22Rv1 (cell line): ENCODE data around the gene RAMP3.

Source experiments
- H3K27ac ChIP-seq: fragments of 450-650 bp; 2 replicates; pipeline ENCODE4 v1.5.1; 2017
- CTCF ChIP-seq: fragments of 450-650 bp; IDR thresholded peaks from 2 replicates; pipeline ENCODE4 v1.5.1; 2017; ENCODE audit warnings: mild to moderate bottlenecking
- ZFX ChIP-seq: fragments of 450-650 bp; IDR thresholded peaks from 2 replicates; pipeline ENCODE4 v1.6.1; 2017; ENCODE audit warnings: antibody characterized with exemption, borderline replicate concordance

The RAMP3 gene

GRCh38 chr7:45229156-45229920 is 71.7 kb downstream of the RAMP3 start:
- TF ChIP-seq CTCF, result no peak
- no peak for TF ChIP-seq ZFX
- H3K27ac ChIP-seq, result no peak overlapping the region

- no peak overlapping the region for H3K27ac ChIP-seq
- TF ChIP-seq CTCF (no peak), ZFX (no peak)
Observed at GRCh38 chr7:45230083-45230482, 72.5 kb downstream of the RAMP3 start.

GRCh38 chr7:45230611-45231165 is 73.1 kb downstream of the RAMP3 start:
- TF ChIP-seq CTCF (no peak), ZFX (no peak)
- no peak overlapping the region for H3K27ac ChIP-seq

- H3K27ac ChIP-seq, result no peak overlapping the region
- no peak for TF ChIP-seq ZFX
- no peak for TF ChIP-seq CTCF
Observed at GRCh38 chr7:45233249-45233775, 75.7 kb downstream of the RAMP3 start.
